PC-9 (cell line): Measurements from ENCODE around the gene NMRK2.

Source experiments
- EZH2 ChIP-seq: fragments of 200-600 bp; sonication (generic); IDR thresholded peaks from 2 replicates; pipeline ENCODE4 v1.8.0; 2017; ENCODE audit warnings: antibody characterized with exemption, low read depth
- TF ChIP-seq, protein P1 (sequence below): fragments of 200-600 bp; sonication (generic); conservative IDR thresholded peaks from 2 replicates; pipeline ENCODE4 v1.6.1; 2017; ENCODE audit warnings: mixed run types, antibody characterized with exemption, mild to moderate bottlenecking, moderate library complexity

DNA sequence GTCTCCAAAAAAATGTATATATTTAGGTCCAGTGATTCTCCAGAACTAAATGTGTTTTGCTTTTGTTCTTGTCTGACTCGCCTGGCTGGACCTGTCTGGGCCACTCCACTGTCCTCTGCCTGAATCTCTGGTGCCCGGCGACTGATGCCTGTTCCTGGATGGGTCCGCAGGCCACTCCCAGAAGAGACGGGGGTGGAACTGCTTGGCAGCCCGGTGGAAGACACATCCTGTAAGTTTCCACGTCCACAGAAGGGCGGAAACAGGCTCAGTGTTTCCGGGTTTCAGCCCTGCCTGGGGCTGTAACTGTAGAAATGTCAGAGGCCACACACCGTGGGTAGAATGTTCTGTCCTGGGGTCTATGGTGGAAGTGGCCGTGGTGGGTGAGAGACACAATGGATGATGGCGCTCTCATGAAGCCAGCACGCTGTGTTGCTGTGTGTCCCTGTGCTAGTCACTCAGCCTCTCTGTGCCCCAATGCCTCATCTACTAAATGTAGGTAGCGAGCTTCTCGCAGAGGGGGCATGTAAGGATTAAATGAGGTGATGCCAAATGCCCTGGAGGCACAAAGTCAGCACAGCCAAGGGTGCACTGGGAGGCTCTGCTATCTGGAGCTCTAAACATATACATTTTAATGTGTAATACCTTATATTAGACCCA, 30.4 kb upstream of the NMRK2 start:
- TF ChIP-seq, protein P1, sequence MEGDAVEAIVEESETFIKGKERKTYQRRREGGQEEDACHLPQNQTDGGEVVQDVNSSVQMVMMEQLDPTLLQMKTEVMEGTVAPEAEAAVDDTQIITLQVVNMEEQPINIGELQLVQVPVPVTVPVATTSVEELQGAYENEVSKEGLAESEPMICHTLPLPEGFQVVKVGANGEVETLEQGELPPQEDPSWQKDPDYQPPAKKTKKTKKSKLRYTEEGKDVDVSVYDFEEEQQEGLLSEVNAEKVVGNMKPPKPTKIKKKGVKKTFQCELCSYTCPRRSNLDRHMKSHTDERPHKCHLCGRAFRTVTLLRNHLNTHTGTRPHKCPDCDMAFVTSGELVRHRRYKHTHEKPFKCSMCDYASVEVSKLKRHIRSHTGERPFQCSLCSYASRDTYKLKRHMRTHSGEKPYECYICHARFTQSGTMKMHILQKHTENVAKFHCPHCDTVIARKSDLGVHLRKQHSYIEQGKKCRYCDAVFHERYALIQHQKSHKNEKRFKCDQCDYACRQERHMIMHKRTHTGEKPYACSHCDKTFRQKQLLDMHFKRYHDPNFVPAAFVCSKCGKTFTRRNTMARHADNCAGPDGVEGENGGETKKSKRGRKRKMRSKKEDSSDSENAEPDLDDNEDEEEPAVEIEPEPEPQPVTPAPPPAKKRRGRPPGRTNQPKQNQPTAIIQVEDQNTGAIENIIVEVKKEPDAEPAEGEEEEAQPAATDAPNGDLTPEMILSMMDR = no peak
- no peak for TF ChIP-seq EZH2
